Measurements from ENCODE around the gene HPDL.

GRCh38 chr1:45303520-45304310 lies 23.0 kb upstream of the HPDL start:
- TF ChIP-seq EP300 (IDR thresholded peaks at IDR 0.05), result no peak
- TF ChIP-seq POLR2A (IDR thresholded peaks at IDR 0.05), result peak; percentile 79

Measured in ovary (tissue), 1 donor.